Measurements from ENCODE around the gene PYY.
"Not testable (repeated sequence)": the region's sequence is repeated elsewhere in the genome, so short reads cannot be mapped to it uniquely, and the experiment has no call there.

Gene PYY

GRCh38 chr17:43942051-43942685, 11.6 kb downstream of the PYY start, which contains the start of gene PPY:
TSS of gene PPY (minus strand) at chr17:43942476. CDS start at chr17:43941654, 822 bp downstream.
- DNase-seq, result no peak

- DNase-seq, result no peak
These were observed 13.1 kb downstream of the PYY start for GRCh38 chr17:43940630-43941029.

GRCh38 chr17:43939886-43940285, 13.9 kb downstream of the PYY start:
- no peak for DNase-seq

GRCh38 chr17:43939452-43939851, 14.3 kb downstream of the PYY start:
- not testable (repeated sequence) for DNase-seq

- DNase-seq, result no peak
These were observed 14.9 kb downstream of the PYY start for GRCh38 chr17:43938838-43939182.

GRCh38 chr17:43936434-43936833, 17.3 kb downstream of the PYY start:
- no peak for DNase-seq

GRCh38 chr17:43935926-43936261, 17.8 kb downstream of the PYY start:
- no peak for DNase-seq

GRCh38 chr17:43935204-43935925, 18.4 kb downstream of the PYY start:
- DNase-seq, result no peak

GRCh38 chr17:43932923-43933322, 20.8 kb downstream of the PYY start:
- DNase-seq, result no peak

GRCh38 chr17:43932357-43932756, 21.4 kb downstream of the PYY start:
- DNase-seq, result no peak

- DNase-seq, result no peak
These were observed 22.6 kb downstream of the PYY start for GRCh38 chr17:43931062-43931571.

- no peak for DNase-seq
These were observed 25.1 kb downstream of the PYY start for GRCh38 chr17:43928609-43929008.

- DNase-seq, result not testable (repeated sequence)
These were observed 25.8 kb downstream of the PYY start for GRCh38 chr17:43927929-43928328.

GRCh38 chr17:43927060-43927864, 26.5 kb downstream of the PYY start:
- DNase-seq, result no peak

GRCh38 chr17:43924558-43924957, 29.2 kb downstream of the PYY start:
- no peak for DNase-seq

- DNase-seq, result no peak
These were observed 33.1 kb downstream of the PYY start for GRCh38 chr17:43920500-43921095.

- DNase-seq, result no peak
These were observed 35.7 kb downstream of the PYY start for GRCh38 chr17:43918026-43918389.

- peak; percentile 47 for DNase-seq
These were observed 36.3 kb downstream of the PYY start for GRCh38 chr17:43917348-43918025.

- DNase-seq, result peak; percentile 51
These were observed 36.8 kb downstream of the PYY start for GRCh38 chr17:43917016-43917347.

- DNase-seq, result no peak
These were observed 37.4 kb downstream of the PYY start for GRCh38 chr17:43916385-43916784.

- DNase-seq, result no peak
These were observed 38.2 kb downstream of the PYY start for GRCh38 chr17:43915559-43915958.

GRCh38 chr17:43914451-43914850, 39.3 kb downstream of the PYY start:
- DNase-seq, result no peak

GRCh38 chr17:43913584-43913983, 40.2 kb downstream of the PYY start:
- no peak for DNase-seq

All from CD4-positive, alpha-beta T cell treated with Interleukin-17A for 1 hour (primary cell).